ENCODE measurements around the gene PHLPP1.

PHLPP1 gene

GRCh38 chr18:62832282-62832681 is 116.9 kb downstream of the PHLPP1 start:
- no peak for DNase-seq
- H3K27ac ChIP-seq = no peak overlapping the region

GRCh38 chr18:62833494-62833893 is 118.2 kb downstream of the PHLPP1 start:
- Histone ChIP-seq H3K27ac (no peak overlapping the region), H3K4me3 (no peak overlapping the region), H3K4me1 (no peaks in the 10 kb centered on the region), H3K27me3 (no peaks in the 10 kb centered on the region), H3K36me3 (peaks cover 0 to 9% (median 0%) of the 10 kb centered on the region in 3 donors), H3K9me3 (no peaks in the 10 kb centered on the region)
- no peak for DNase-seq
- no peak for TF ChIP-seq CTCF (IDR thresholded peaks at IDR 0.05)
- intact Hi-C loops (cut with DNase I; ENCODE audit: low total_unique reads) = no loop called here

More at GRCh38 chr18:62832282-62832681, 116.9 kb downstream of the PHLPP1 start:
- no peaks in the 10 kb centered on the region for H3K27me3 ChIP-seq
- intact Hi-C loops (cut with DNase I; ENCODE audit: low total_unique reads) = no loop called here
- peaks cover 0 to 10% (median 3%) of the 10 kb centered on the region in 4 donors for H3K4me1 ChIP-seq
- no peaks in the 10 kb centered on the region for H3K9me3 ChIP-seq
- peaks cover 0 to 9% (median 0%) of the 10 kb centered on the region in 3 donors for H3K36me3 ChIP-seq
- TF ChIP-seq CTCF (IDR thresholded peaks at IDR 0.05) = no peak
- H3K4me3 ChIP-seq = no peak overlapping the region

- H3K4me1 ChIP-seq = no peaks in the 10 kb centered on the region
- H3K9me3 ChIP-seq = no peaks in the 10 kb centered on the region
- no peak for DNase-seq
- TF ChIP-seq CTCF (IDR thresholded peaks at IDR 0.05) = no peak
- H3K36me3 ChIP-seq = peaks cover 0 to 9% (median 0%) of the 10 kb centered on the region in 3 donors
- no peak overlapping the region for H3K4me3 ChIP-seq
- intact Hi-C loops (cut with DNase I; ENCODE audit: low total_unique reads) = no loop called here
- H3K27ac ChIP-seq = no peak overlapping the region
- H3K27me3 ChIP-seq = no peaks in the 10 kb centered on the region
These were observed 119.4 kb downstream of the PHLPP1 start for GRCh38 chr18:62834715-62835114.

GRCh38 chr18:62837011-62837410 is 121.7 kb downstream of the PHLPP1 start:
- no peak overlapping the region for H3K27ac ChIP-seq
- intact Hi-C loops (cut with DNase I; ENCODE audit: low total_unique reads) = no loop called here
- no peaks in the 10 kb centered on the region for H3K4me1 ChIP-seq
- no peak overlapping the region for H3K4me3 ChIP-seq
- no peaks in the 10 kb centered on the region for H3K9me3 ChIP-seq
- no peak for TF ChIP-seq CTCF (IDR thresholded peaks at IDR 0.05)
- no peaks in the 10 kb centered on the region for H3K36me3 ChIP-seq
- no peak for DNase-seq
- H3K27me3 ChIP-seq = no peaks in the 10 kb centered on the region

- Histone ChIP-seq H3K4me3 (no peak overlapping the region), H3K4me1 (no peaks in the 10 kb centered on the region), H3K36me3 (no peaks in the 10 kb centered on the region), H3K27ac (no peak overlapping the region), H3K27me3 (no peaks in the 10 kb centered on the region), H3K9me3 (no peaks in the 10 kb centered on the region)
- no peak for TF ChIP-seq CTCF (IDR thresholded peaks at IDR 0.05)
- DNase-seq = no peak
- intact Hi-C loops (cut with DNase I; ENCODE audit: low total_unique reads) = no loop called here
These were observed 123.2 kb downstream of the PHLPP1 start for GRCh38 chr18:62838475-62839098.
